ENCODE measurements around the gene FAM170A.
A peak's percentile ranks its signal among the peaks of the same experiment; 100 is the strongest.

The FAM170A gene
- 0 to 0.55 (median 0) reads per million in 17 experiments for total RNA-seq

- no peak for DNase-seq
Observed at GRCh38 chr5:119629339-119629738, at the start of gene FAM170A. TSS of gene FAM170A (plus strand) at chr5:119629558. CDS start at chr5:119629769, 211 bp downstream.

- DNase-seq, result peak in 1 of 4 experiments; percentile 1
Observed at GRCh38 chr5:119582987-119583386, 46.4 kb upstream of the FAM170A start.

- no peak for DNase-seq
Observed at GRCh38 chr5:119583684-119584083, 45.7 kb upstream of the FAM170A start.

- no peak for DNase-seq
Observed at GRCh38 chr5:119596046-119596445, 33.3 kb upstream of the FAM170A start.

- no peak for DNase-seq
Observed at GRCh38 chr5:119597728-119598298, 31.5 kb upstream of the FAM170A start.

GRCh38 chr5:119613937-119614336, 15.4 kb upstream of the FAM170A start:
- no peak for DNase-seq

GRCh38 chr5:119614838-119615237, 14.5 kb upstream of the FAM170A start:
- no peak for DNase-seq

- peak in 1 of 4 experiments; percentile 28 for DNase-seq
Observed at GRCh38 chr5:119626086-119626485, 3.3 kb upstream of the FAM170A start.

GRCh38 chr5:119630752-119631440, 1.5 kb downstream of the FAM170A start:
- DNase-seq, result peak in 1 of 4 experiments; percentile 5

- no peak for DNase-seq
Observed at GRCh38 chr5:119631660-119632059, 2.3 kb downstream of the FAM170A start.

- peak; percentile 8 to 72 (median 41) for DNase-seq
Observed at GRCh38 chr5:119651486-119651885, 22.1 kb downstream of the FAM170A start.

GRCh38 chr5:119655061-119655460, 25.7 kb downstream of the FAM170A start:
- peak; percentile 53 to 71 (median 66) for DNase-seq

- DNase-seq, result peak in 1 of 4 experiments; percentile 28
Observed at GRCh38 chr5:119656023-119656422, 26.7 kb downstream of the FAM170A start.

GRCh38 chr5:119666542-119666941, 37.2 kb downstream of the FAM170A start:
- no peak for DNase-seq

GRCh38 chr5:119678351-119679028, 49.1 kb downstream of the FAM170A start:
- no peak for DNase-seq

GRCh38 chr5:119680080-119680479, 50.7 kb downstream of the FAM170A start:
- DNase-seq, result no peak

- peak; percentile 17 to 59 (median 40) for DNase-seq
Observed at GRCh38 chr5:119681734-119682133, 52.4 kb downstream of the FAM170A start.

- DNase-seq, result no peak
Observed at GRCh38 chr5:119682372-119682771, 53.0 kb downstream of the FAM170A start.
